Measurements from ENCODE around the gene NAT16. TPM values are rescaled to one million over a fixed set of nuclear protein-coding genes. Genes with fewer than 3 reads are reported as not detected.

Gene NAT16
- total and polyA plus RNA-seq, 2 of the 13 experiments (the other 11 are each of a cell fraction or from before 2014, with no cell fraction given), result 0.04 TPM; not detected in 1

- Histone ChIP-seq H3K36me3 (replicated peaks in 1 of 2; ENCODE audit: control insufficient read depth in 1 of 2, insufficient read depth in 2 of 2, low read length in 2 of 2) (peaks cover 5 to 14% of the 10 kb centered on the region in 2 experiments; a peak in 3 of 5 replicates), H3K9ac (ENCODE audit: insufficient read depth, low read depth, low read length) (peak overlapping the region; percentile 86), H3K4me3 (replicated peaks in 1 of 3; ENCODE audit: insufficient read depth in 1 of 3, low read depth in 2 of 3, low read length in 3 of 3) (peak overlapping the region; percentile 82 to 95 (median 83)), H2AFZ (ENCODE audit: low read length) (no peak overlapping the region), H4K20me1 (ENCODE audit: insufficient read depth, low read length) (no peaks in the 10 kb centered on the region), H3K27me3 (ENCODE audit: control insufficient read depth in 1 of 2, insufficient read depth in 2 of 2, low read length in 2 of 2) (no peaks in the 10 kb centered on the region; a peak in 1 of 5 replicates), H3K27ac (ENCODE audit: extremely low read length, insufficient read depth, low read length) (peak overlapping the region; percentile 84), H3K4me1 (ENCODE audit: insufficient read depth, low read length) (peaks cover 44% of the 10 kb centered on the region), H3K9me3 (ENCODE audit: low read length) (no peaks in the 10 kb centered on the region), H3K79me2 (ENCODE audit: insufficient read depth, low read length) (peaks cover 29% of the 10 kb centered on the region), H3K4me2 (ENCODE audit: low read depth, low read length) (peak overlapping the region; percentile 91)
- FAIRE-seq (no peak), DNase-seq (ENCODE audit: low spot score) (no peak), ATAC-seq (no peak)
- in situ Hi-C loops (cut with HindIII; ENCODE audit: extremely low pct_ligation_motif_present, low pct_unique_long_range_greater_than_20kb) (no loop called here), intact Hi-C loops (cut with micrococcal nuclease; ENCODE audit: unreplicated experiment) (loop anchor here (2.0 kb wide), 1 partner anchor 15 kb away; the partner anchor contains the start of gene MOGAT3)
- POLR2A ChIA-PET, result interaction anchor here (1.0 to 11.2 kb wide), 7 partner anchors 12 to 341 kb away, joined by 3 to 202 read pairs (median 8); partner anchors contain the start of genes CLDN15, FIS1, MOGAT3 and SRRT
- 65% methylated on average over 25 of the region's 31 CpGs for WGBS (ENCODE audit: low lambda C conversion rate)
- CTCF ChIA-PET (ENCODE audit: low intra/inter-chr PET ratio, low total read pairs), result interaction anchor here (1.3 kb wide), 1 partner anchor 28 kb away, joined by 5 read pairs; the partner anchor contains the start of gene FIS1
- BruUV-seq (replicated peaks), result TSS peak; percentile 65
- TF ChIP-seq ZNF20 (CRISPR knock-in tag; IDR thresholded peaks at IDR 0.05) (no peak), ZBTB8A (CRISPR knock-in tag; IDR thresholded peaks at IDR 0.05; ENCODE audit: borderline replicate concordance, low read depth) (no peak), ZNF253 (CRISPR knock-in tag; IDR thresholded peaks at IDR 0.05; ENCODE audit: borderline replicate concordance) (0 out of 2 replicates have a peak, but pooled peaks have one; percentile 16), THAP8 (CRISPR knock-in tag; IDR thresholded peaks at IDR 0.05; ENCODE audit: borderline replicate concordance) (no peak), BHLHE40 (IDR thresholded peaks at IDR 0.05; ENCODE audit: low read length) (0 out of 2 replicates have a peak, but pooled peaks have one; percentile 8), MAFK (conservative IDR thresholded peaks at IDR 0.05 in 1 of 2, IDR thresholded peaks at IDR 0.05 in 1 of 2; ENCODE audit: low read length in 2 of 2) (0 out of 4 replicates have a peak, but pooled peaks of 1 of the 2 experiments have one; percentile 26), ZBTB10 (CRISPR knock-in tag; IDR thresholded peaks at IDR 0.05; ENCODE audit: borderline replicate concordance) (no peak), ZNF468 (CRISPR knock-in tag; IDR thresholded peaks at IDR 0.05) (no peak), ZNF567 (CRISPR knock-in tag; IDR thresholded peaks at IDR 0.05; ENCODE audit: borderline replicate concordance) (peak; percentile 14; the same call in 1 of the 2 replicates), DZIP1 (CRISPR knock-in tag; IDR thresholded peaks at IDR 0.05) (0 out of 2 replicates have a peak, but pooled peaks have one; percentile 25), ZFX (CRISPR knock-in tag; IDR thresholded peaks at IDR 0.05; ENCODE audit: low read depth) (no peak), IRF9 (CRISPR knock-in tag; IDR thresholded peaks at IDR 0.05; ENCODE audit: borderline replicate concordance) (peak; percentile 40; the same call in 1 of the 2 replicates), HNRNPH1 (optimal IDR thresholded peaks at IDR 0.05; ENCODE audit: low read depth, low read length) (peak; percentile 20)
These were observed 36.1 kb upstream of the NAT16 start for GRCh38 chr7:101216001-101216859.
